ENCODE results near the gene TTLL6.

TTLL6 gene

DNA sequence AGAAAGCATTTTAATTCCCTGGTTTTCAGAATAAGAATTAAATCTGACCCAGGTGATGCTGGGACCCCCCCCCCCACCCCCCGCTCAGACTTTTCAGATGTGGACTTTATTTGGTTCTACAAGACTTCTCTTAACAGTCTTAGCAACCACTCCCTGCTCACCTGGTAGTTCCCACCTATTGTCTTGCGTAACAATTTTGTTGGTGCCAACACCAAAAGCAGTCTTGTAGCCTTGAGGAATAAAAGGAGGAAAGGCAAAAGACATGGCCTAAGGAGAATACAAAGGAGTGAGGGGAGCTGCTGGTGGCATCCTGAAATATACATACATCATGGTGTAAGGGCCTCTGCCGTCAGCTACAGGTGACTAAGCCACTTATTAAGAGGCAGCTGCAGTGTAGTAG, 5.0 kb downstream of the TTLL6 start (continued):
- TF ChIP-seq, protein P1, sequence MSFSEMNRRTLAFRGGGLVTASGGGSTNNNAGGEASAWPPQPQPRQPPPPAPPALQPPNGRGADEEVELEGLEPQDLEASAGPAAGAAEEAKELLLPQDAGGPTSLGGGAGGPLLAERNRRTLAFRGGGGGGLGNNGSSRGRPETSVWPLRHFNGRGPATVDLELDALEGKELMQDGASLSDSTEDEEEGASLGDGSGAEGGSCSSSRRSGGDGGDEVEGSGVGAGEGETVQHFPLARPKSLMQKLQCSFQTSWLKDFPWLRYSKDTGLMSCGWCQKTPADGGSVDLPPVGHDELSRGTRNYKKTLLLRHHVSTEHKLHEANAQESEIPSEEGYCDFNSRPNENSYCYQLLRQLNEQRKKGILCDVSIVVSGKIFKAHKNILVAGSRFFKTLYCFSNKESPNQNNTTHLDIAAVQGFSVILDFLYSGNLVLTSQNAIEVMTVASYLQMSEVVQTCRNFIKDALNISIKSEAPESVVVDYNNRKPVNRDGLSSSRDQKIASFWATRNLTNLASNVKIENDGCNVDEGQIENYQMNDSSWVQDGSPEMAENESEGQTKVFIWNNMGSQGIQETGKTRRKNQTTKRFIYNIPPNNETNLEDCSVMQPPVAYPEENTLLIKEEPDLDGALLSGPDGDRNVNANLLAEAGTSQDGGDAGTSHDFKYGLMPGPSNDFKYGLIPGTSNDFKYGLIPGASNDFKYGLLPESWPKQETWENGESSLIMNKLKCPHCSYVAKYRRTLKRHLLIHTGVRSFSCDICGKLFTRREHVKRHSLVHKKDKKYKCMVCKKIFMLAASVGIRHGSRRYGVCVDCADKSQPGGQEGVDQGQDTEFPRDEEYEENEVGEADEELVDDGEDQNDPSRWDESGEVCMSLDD (tag by site-specific recombination; IDR thresholded peaks at IDR 0.05): no peak
- TF ChIP-seq ZNF626 (tag by site-specific recombination; IDR thresholded peaks at IDR 0.05) (no peak), KLF7 (tag by site-specific recombination; IDR thresholded peaks at IDR 0.05; ENCODE audit: borderline replicate concordance) (no peak), ZNF837 (tag by site-specific recombination; IDR thresholded peaks at IDR 0.05) (no peak), ZNF624 (tag by site-specific recombination; IDR thresholded peaks at IDR 0.05) (no peak), ZSCAN16 (tag by site-specific recombination; IDR thresholded peaks at IDR 0.05) (no peak), ZNF423 (tag by site-specific recombination; IDR thresholded peaks at IDR 0.05) (no peak), OVOL3 (tag by site-specific recombination; IDR thresholded peaks at IDR 0.05) (no peak), ZEB2 (tag by site-specific recombination; IDR thresholded peaks at IDR 0.05) (no peak)
- TF ChIP-seq, protein P2, sequence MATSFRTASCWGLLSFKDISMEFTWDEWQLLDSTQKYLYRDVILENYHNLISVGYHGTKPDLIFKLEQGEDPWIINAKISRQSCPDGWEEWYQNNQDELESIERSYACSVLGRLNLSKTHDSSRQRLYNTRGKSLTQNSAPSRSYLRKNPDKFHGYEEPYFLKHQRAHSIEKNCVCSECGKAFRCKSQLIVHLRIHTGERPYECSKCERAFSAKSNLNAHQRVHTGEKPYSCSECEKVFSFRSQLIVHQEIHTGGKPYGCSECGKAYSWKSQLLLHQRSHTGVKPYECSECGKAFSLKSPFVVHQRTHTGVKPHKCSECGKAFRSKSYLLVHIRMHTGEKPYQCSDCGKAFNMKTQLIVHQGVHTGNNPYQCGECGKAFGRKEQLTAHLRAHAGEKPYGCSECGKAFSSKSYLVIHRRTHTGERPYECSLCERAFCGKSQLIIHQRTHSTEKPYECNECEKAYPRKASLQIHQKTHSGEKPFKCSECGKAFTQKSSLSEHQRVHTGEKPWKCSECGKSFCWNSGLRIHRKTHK (tag by site-specific recombination; IDR thresholded peaks at IDR 0.05): no peak
- TF ChIP-seq, protein P3, sequence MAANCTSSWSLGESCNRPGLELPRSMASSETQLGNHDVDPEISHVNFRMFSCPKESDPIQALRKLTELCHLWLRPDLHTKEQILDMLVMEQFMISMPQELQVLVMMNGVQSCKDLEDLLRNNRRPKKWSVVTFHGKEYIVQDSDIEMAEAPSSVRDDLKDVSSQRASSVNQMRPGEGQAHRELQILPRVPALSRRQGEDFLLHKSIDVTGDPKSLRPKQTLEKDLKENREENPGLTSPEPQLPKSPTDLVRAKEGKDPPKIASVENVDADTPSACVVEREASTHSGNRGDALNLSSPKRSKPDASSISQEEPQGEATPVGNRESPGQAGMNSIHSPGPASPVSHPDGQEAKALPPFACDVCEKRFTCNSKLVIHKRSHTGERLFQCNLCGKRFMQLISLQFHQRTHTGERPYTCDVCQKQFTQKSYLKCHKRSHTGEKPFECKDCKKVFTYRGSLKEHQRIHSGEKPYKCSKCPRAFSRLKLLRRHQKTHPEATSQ (tag by site-specific recombination; IDR thresholded peaks at IDR 0.05): no peak

DNA sequence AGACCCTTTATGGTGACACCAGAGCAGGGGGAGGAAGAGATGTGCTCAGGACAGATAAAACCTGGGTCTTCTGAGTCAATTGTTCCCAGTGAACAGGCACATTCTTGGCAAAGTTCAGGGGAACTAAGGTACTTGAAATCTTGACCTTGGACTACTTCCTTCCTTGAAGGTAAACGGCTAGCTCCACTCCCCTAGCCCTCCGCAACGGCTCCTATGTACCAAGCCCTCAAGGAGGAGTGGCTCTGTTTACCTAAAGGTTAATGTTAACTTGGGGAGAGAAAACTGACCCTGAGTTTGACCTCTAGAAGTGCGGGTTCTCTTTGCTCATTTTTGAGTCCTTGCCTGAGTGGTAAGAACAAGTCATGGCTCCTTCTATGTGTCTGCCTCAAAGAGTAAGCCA, 7.8 kb downstream of the TTLL6 start:
- TF ChIP-seq ZNF596 (tag by site-specific recombination; IDR thresholded peaks at IDR 0.05) (no peak), GLI2 (tag by site-specific recombination; IDR thresholded peaks at IDR 0.05; ENCODE audit: borderline replicate concordance, low read depth) (no peak), ZNF843 (tag by site-specific recombination; IDR thresholded peaks at IDR 0.05) (no peak)
- Histone ChIP-seq H3K4me3 (ENCODE audit: low read depth, low read length) (no peak overlapping the region), H3K4me1 (ENCODE audit: control insufficient read depth, insufficient read depth, low read length) (peaks cover 4% of the 10 kb centered on the region), H3K9me3 (ENCODE audit: control insufficient read depth, insufficient read depth, low read depth, low read length) (no peaks in the 10 kb centered on the region), H3K27ac (ENCODE audit: extremely low read depth, low read depth, low read length) (no peak overlapping the region), H3K36me3 (ENCODE audit: control insufficient read depth in 2 of 2, insufficient read depth in 1 of 2, low read length in 2 of 2) (no peaks in the 10 kb centered on the region)
- CTCF ChIA-PET: interaction anchor here (0.6 to 14.2 kb wide), 6 partner anchors 10 to 728 kb away, joined by 3 to 387 read pairs (median 6); no protein-coding TSS in a partner anchor
- POLR2A ChIA-PET: no interaction called here

DNA sequence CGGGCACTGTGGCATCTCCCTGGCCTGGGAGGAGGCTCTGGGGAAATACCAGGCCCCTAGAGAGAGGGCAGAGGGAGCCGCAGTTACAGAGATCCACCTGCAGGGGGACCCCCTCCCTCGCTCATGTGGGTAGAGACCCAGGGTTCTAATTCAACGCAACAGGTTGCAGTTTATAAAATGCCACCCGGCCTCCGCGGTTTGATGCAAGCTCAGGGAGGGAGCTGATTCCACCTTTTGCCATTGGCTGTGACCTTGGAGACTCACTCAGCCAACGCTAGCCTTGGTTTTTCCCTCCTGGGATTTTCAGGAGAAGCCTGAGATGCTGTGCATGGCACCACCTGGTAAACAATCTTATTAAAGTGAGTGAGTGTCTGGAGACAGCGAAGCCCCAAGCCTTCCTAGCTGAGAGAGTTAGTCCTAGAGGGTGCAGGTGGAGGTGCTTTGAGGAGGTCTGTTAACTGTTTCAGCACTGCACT, 12.1 kb downstream of the TTLL6 start:
- POLR2A ChIA-PET: interaction anchor here (0.8 to 1.9 kb wide), 3 partner anchors 74 to 88 kb away, joined by 3 to 5 read pairs (median 4); partner anchors contain the start of gene ATP5MC1
- TF ChIP-seq ZEB2 (tag by site-specific recombination; IDR thresholded peaks at IDR 0.05) (no peak), ZNF558 (tag by site-specific recombination; IDR thresholded peaks at IDR 0.05) (no peak), ZNF248 (tag by site-specific recombination; IDR thresholded peaks at IDR 0.05) (no peak), ZNF521 (tag by site-specific recombination; IDR thresholded peaks at IDR 0.05) (no peak), MYNN (tag by site-specific recombination; IDR thresholded peaks at IDR 0.05; ENCODE audit: borderline replicate concordance) (no peak), ZNF350 (tag by site-specific recombination; IDR thresholded peaks at IDR 0.05) (no peak), ZBTB1 (tag by site-specific recombination; IDR thresholded peaks at IDR 0.05) (no peak)
- TF ChIP-seq, protein P4, sequence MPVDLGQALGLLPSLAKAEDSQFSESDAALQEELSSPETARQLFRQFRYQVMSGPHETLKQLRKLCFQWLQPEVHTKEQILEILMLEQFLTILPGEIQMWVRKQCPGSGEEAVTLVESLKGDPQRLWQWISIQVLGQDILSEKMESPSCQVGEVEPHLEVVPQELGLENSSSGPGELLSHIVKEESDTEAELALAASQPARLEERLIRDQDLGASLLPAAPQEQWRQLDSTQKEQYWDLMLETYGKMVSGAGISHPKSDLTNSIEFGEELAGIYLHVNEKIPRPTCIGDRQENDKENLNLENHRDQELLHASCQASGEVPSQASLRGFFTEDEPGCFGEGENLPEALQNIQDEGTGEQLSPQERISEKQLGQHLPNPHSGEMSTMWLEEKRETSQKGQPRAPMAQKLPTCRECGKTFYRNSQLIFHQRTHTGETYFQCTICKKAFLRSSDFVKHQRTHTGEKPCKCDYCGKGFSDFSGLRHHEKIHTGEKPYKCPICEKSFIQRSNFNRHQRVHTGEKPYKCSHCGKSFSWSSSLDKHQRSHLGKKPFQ (tag by site-specific recombination; IDR thresholded peaks at IDR 0.05): no peak

More for the DNA sequence above, 12.1 kb downstream of the TTLL6 start:
- H3K4me3 ChIP-seq (ENCODE audit: low read depth, low read length): no peak overlapping the region
- H3K9me3 ChIP-seq (ENCODE audit: control insufficient read depth, insufficient read depth, low read depth, low read length): no peaks in the 10 kb centered on the region
- no peaks in the 10 kb centered on the region for H3K36me3 ChIP-seq (ENCODE audit: control insufficient read depth in 2 of 2, insufficient read depth in 1 of 2, low read length in 2 of 2)
- H3K27ac ChIP-seq (ENCODE audit: extremely low read depth, low read depth, low read length): no peak overlapping the region
- CTCF ChIA-PET: interaction anchor here (0.6 to 8.0 kb wide), 55 partner anchors 9 to 616 kb away, joined by 3 to 336 read pairs (median 4); partner anchors contain the start of genes CALCOCO2, HOXB13, SNF8 and TTLL6
- peaks cover 4% of the 10 kb centered on the region for H3K4me1 ChIP-seq (ENCODE audit: control insufficient read depth, insufficient read depth, low read length)

All from HEK293 (cell line).